ENCODE measurements around the gene PPP1R13L.

Gene PPP1R13L

DNA sequence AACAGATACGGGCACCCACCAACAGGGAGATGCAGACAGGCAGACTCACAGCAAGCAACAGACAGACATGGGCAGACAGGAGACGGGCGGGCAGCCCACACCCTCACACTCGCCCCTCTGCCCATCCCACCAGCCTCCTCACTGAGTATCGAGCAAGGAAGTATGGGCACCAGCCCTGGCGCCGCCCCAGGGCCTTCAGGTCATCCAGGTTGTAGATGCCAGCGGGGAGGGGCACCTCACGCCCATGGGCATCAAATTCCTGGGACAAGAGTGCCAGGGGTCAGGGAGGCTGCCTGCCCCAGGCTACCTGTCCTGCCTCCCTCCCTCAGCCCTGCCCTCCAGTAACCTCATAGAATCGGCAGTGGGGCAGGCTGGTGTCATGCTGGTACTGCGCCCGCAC is 40.2 kb downstream of the PPP1R13L start:
- DNase-seq (ENCODE audit: low read depth in 2 of 2): no peak

DNA sequence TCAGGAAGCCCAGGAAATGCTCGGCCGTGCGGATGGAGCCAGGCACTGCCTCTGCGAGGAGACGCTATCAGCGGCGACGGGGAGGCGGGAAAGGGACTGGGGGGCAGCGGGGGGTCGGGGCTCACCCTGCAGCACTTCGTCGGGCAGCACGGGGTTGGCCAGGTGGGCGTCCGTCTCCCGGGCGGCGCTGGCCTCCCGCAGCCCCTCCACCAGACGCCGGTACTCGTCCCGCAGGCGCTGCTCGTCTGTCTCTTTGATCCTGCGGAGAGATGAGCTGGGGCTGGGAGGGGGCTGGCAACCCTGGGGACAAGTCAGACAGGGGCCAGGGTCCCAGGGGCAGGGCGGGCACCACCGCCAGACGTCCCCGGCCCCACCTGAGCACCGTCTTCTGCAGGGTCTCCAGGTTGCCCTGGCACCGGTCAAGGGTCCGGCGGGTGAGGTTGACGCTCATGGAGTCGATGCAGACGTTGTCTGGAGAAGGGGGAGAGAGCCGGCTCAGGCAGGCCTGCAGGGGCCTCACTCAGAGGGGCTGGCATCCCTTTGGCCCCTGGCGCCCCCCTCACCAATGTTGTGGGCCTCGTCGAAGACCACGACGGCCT is 40.9 kb downstream of the PPP1R13L start:
- no peak for DNase-seq (ENCODE audit: low read depth in 2 of 2)

DNA sequence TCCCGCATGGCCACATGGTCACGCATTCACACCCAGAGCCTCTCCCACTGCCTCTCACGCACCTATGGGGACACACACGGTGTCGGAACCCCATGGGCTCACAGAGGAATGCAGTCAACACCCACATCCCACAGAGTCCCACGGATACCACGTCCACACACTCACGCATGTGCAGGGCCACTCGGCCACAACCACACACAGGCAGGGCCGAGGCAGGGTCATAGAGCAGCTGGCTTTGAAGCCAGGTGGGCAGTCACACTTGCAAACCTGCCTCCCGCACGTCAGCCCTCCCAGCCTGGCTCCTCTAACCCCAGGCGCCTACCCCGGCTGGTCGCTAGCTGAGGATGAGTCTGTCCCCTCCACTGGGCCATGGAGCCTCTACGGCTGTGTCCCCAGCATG is 42.6 kb downstream of the PPP1R13L start:
- DNase-seq (ENCODE audit: low read depth in 2 of 2): no peak

DNA sequence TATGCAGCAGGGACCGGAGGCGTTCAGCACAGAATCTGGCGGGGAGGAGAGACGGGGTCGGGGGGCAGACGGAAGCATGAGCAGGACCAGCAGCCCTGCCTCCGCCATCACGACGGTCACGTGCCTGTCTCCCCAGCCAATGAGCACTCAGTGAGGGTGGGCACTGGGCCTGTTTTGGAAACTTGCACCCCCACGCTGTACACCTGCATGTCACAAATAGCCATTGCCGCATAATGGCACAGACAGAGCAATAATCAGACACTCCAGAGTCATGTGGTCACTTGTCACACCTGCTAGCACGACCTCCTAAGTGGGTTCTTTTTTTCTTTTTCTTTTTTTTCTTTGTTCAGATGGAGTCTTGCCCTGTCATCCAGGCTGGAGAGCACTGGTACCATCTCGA is 43.3 kb downstream of the PPP1R13L start:
- DNase-seq (ENCODE audit: low read depth in 2 of 2): no peak

DNA sequence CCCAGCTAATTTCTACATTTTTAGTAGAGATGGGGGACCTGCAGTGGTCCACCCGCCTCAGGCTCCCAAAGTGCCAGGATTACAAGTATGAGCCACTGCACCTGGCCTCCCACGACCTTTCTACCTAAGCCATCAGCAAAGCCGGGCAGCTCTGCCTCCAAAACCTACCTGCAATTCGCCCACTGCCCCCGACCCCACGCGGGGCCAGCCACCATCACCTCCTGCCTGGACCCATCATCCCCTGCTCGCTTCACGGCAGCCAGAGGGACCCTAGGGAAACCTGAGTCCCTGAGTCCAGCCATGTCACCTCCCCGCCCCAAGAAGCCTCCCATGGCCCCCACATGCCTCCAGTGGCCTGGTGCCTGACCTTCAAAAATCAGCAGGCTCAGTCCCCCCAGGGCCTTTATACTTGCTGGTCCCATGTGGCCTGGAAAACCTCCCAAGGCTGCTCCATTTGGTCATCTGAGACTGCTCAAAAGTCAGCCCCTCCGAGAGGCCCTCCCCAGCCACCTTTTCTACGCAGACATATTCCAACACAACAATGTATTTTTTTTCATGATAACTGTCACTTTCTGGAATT is 46.6 kb downstream of the PPP1R13L start:
- no peak for DNase-seq (ENCODE audit: low read depth in 2 of 2)

DNA sequence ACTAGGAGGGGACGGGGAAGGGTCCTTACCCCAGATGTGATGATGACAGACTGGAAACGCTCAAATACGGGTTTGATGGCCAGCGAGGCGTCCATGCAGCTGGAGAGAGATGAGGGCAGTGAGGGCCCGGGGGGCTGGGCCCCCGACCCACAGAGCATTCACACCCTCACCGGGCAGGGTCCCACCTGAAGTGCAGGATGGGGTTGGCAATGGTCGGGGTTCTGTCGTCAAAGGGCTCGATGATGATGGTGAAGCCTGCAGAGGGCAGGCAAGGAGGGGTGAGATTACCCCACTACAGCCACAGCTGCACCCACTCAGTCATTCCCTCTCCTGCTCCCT is 47.5 kb downstream of the PPP1R13L start:
- no peak for DNase-seq (ENCODE audit: low read depth in 2 of 2)

DNA sequence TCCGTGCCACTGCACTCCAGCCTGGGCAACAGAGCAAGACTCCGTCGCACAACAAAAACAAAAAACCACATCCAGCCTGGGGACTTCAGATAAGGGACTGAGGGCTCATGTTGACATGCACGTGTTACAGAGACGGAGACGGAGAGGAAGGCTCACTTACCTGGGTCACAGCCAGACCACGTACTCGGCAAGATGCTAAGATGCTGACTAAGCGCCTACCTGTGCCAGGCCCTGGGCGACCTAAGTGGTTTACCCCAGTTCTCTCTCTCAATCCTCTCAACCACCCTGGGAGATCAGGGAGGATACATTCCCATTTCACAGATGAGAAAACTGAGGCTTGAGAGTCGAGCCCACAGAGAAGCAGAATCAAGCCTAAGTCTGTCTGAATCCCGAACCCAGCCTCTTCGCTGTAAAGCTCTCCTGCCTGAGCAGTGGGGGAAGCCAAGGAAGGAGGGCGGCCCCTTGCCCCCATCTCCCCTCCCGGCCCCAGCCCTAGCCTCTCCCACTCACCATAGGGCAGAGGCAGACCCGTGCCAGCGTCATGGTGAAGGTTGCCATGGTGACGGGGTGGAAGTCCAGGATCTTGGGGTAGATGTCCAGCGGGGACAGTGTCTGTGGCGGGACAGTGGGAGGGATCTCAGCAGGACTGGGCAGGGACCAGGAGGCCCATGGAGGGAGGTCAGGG is 48.0 kb downstream of the PPP1R13L start:
- no peak for DNase-seq (ENCODE audit: low read depth in 2 of 2)

DNA sequence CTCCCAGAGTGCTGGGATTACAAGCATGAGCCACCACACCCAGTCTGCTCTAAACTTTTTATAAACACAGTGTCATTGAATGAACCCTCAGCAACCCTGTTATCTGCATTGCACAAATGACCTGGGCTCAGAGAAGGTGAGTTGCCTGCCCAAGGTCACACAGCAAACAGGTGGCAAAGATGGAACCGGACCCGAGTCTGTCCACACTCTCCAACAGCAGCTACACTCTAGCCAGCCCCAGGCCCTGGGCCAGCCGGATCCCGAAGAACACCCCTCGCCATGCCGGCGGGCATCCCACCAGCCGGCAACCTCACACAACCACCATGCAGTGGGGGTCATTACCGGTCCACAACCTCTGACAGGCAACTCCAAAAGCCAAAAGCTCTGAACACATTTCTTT is 49.0 kb downstream of the PPP1R13L start:
- no peak for DNase-seq (ENCODE audit: low read depth in 2 of 2)

DNA sequence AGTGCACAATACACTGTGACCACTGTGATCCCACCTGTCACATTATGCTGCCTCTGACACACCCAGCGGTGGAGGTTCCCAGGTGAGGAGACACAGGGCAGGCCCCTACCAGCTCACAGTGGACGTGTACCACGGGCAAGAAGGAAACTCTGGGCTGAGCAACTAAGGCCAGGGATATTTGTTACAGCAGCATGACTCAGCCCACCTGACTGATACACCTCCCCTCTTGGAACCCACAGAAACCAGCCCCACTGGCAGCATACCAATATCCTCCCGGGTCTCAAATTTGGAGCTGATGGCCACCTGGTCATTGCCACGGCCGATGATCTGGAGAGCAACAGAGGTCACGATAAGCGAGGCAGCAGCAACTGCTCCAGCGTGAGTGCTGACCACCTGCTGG is 49.5 kb downstream of the PPP1R13L start:
- no peak for DNase-seq (ENCODE audit: low read depth in 2 of 2)

DNA sequence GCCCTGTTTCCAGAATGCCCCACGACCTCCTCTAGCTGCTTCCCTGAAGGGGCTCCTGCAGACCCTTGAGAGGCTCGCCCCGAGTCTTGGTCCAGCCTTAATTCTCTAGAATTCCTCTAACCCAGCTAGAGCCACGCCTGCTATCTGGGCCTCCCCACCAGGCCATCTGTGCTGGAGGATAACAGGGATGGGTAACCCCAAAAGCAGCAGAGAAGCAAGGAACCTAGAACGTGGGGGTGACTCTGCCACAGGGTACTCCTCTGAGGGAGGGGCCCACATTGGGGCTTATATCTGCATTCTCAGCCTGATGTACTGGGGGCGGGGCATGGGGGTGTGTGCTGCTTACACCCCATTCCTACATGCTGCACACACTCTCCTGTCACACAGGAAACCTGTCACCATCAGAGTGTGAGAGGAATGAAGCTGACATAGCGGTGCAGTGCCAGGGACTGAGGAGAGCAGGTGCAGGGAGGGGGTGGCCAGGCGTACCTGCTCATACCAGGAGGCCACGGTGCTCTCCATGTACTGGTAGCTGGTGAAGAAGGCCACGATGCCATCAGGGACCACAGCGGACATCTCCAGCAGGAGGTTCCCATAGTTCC is 50.5 kb downstream of the PPP1R13L start:
- no peak for DNase-seq (ENCODE audit: low read depth in 2 of 2)

DNA sequence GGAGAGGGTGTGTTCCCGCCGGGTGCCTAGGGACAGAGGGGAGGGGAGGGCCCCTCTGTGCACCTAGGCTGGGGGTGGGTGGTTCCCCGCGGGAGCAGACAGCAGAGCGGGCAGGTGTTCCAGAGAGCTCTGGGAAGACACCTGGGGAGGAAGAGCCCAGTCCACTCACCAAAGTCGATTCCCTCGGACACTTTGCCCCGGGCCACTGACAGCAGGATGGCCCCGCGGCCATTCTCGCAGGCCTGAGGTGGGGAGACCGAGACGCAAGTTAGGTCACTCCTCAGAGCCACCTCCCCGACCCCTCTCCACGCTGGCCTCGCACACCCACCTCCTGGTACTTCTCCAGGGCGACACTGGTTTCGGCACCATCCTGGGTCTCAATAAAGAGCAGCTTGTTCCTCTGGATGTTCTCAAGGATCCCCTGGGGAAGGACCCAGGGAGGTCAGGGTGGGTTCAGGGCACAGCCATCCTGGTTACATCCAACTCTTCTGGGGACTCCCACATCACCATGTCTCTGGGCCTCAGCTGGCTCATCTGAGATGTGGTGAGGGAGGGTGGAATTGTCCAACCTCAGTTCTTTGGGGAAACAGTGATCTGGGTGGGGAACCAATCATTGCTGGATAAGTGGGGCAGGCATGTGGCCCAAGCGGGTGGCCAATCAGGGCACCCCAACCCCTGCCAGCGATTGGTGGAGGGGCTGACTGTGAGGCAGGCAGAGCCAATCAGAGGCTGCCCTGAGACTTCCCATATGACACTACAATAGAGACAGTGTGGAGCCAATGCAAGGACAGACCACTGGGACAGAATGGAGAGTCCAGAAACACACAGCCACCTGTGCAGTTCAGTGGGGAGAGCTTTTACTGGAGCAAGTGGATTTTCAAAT is 51.7 kb downstream of the PPP1R13L start:
- no peak for DNase-seq (ENCODE audit: low read depth in 2 of 2)

DNA sequence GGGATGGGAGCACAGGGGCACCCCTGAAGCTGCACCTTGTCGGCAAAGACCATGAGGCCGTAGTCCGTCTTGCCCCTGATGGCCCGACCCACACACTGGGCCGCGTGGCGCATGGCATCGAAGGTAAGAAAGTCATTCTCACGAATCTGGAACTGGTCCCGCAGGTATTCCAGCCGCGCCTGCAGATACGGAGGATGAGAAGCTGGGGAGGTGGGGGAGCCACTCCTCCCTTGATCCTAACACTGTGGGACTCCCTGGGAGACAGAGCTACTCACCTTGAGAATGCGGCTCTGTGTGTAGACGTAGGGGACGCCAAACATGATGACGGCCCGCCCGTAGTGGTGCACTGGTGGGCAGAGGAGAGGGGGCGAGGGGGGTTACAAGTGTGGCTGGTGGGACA is 52.4 kb downstream of the PPP1R13L start:
- DNase-seq (ENCODE audit: low read depth in 2 of 2): no peak

DNA sequence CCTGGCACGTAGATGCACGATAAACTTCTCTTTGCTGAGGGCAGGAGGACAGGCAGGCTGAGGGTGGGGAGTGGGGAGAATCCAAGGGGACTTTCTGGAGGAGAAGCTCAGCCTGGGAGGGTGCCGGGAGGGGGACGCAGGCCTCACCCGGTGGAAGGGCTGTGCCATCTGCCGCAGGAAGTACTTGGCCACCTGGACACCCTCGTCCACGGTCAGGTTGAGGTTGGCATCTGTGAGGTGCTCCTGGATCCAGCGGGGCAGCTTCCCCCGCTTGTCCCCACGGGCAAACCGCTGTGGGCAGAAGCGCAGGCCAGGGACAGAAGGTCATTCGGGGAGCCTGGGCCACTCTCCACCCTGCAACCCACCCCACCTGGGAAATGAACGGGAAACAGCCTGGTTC is 52.8 kb downstream of the PPP1R13L start:
- DNase-seq (ENCODE audit: low read depth in 2 of 2): no peak

DNA sequence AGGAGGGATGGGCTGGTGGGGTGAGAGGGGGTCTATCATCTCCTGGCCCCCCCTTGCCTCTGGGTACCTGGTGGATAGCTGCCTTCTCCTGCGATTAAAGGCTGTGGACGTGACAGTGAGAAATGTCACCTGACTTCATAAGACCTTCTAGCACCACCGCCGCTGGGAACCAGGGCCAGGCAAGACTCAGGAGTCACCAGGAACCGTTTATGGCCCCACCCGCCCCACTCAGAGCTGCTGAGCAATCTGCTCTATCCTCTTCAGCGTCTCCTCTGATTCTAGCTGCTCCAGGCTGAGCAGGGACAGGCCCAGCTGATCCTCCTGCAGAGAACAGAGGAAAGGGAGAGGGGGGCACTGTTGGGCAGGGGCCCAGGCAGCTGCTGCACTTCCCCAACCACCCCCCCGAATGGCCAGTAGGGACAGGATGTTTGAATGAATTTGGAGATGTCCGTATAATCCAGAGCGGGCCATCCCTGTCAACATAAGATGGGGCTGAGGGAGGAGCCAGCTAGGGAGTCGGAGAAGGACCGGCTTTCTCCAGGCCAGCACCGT is 53.4 kb downstream of the PPP1R13L start:
- no peak for DNase-seq (ENCODE audit: low read depth in 2 of 2)

DNA sequence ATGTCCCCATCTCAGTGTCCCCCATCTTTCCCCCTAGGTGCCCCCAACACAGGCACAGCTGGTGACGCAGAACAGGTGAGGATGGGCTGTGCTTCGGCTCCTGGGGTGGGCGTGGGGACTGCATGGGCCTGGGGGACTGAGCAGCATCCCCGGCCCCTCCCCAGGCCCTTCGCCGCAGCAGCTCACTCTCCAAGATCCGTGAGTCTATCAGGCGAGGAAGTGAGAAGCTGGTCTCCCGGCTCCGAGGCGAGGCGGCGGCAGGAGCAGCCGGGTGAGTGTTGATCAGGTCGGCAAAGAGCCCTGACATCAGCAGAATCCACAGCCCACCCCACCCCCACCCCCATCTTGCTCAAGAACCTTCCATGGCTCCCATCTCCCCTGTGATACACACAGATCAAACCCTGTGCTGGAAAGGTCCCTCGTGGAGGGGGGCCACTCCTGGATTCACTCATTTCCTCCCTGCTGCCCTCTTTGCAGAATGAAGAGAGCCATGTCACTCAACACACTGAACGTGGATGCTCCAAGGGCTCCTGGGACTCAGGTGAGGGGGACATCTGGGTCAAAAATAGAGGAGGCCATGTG is 54.3 kb downstream of the PPP1R13L start:
- no peak for DNase-seq (ENCODE audit: low read depth in 2 of 2)

DNA sequence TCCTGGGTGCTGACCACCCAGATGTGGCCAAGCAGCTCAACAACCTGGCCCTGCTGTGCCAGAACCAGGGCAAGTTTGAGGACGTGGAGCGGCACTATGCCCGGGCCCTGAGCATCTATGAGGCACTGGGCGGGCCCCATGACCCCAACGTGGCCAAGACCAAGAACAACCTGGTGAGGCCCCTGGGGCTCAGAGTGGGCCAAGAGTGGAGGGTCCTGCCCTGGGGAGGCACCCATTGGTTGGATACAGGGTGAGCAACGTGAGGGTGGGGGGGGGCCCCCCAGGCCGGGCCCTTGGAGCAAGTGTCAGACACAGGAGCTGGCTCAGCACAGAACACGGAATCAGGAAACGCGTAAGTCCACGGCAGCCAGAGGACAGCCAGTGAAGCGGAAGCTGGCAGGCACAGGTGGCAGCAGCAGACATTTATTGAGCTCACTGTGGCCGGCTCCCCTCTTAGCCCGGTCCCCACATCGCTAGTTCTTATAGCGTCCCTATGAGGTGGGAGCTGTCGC is 55.4 kb downstream of the PPP1R13L start:
- no peak for DNase-seq (ENCODE audit: low read depth in 2 of 2)

DNA sequence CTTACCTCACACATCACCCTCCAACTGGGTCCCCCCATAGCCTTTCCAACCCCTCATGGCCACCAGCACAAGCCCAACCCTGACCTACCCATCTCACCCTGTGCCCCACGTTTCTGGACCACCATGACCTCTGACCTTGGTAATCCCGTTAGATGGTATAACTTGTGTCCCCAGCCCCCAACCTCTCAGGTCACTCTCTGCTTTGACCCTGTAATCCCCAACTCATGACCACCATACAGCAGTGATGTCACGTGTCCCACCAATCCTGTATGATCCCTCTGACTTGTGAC is 55.8 kb downstream of the PPP1R13L start:
- DNase-seq (ENCODE audit: low read depth in 2 of 2): no peak

DNA sequence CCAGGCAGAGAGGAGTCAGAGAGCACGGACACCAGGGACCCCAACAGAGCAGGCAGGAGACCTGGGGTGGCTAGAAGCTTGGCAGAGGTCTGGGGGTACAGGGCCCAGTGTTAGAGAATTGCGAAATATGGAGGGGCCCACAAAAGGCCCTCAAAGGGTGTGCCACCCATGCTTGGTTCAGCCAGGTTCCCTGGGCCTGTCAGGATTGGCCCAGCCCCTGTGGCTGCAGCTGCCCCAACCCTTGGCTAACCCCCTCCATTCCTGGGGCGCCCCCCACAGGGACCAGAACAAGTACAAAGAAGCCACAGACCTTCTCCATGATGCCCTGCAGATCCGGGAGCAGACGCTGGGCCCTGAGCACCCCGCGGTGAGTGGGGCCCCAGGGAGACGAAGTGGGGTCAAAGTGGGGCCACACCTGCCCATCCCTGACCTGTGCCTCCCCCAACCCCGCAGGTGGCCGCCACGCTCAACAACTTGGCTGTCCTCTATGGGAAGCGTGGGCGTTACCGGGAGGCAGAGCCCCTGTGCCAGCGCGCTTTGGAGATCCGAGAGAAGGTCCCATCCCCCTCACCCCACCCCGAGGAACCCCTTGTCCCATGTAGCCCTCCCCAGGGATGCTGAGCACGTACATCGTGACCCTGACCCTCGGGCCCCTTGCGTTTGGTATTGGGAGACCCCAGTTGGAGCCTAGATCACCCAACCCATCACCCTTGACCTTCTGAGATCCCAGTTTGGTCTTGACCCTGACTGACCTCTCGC is 56.3 kb downstream of the PPP1R13L start:
- no peak for DNase-seq (ENCODE audit: low read depth in 2 of 2)

DNA sequence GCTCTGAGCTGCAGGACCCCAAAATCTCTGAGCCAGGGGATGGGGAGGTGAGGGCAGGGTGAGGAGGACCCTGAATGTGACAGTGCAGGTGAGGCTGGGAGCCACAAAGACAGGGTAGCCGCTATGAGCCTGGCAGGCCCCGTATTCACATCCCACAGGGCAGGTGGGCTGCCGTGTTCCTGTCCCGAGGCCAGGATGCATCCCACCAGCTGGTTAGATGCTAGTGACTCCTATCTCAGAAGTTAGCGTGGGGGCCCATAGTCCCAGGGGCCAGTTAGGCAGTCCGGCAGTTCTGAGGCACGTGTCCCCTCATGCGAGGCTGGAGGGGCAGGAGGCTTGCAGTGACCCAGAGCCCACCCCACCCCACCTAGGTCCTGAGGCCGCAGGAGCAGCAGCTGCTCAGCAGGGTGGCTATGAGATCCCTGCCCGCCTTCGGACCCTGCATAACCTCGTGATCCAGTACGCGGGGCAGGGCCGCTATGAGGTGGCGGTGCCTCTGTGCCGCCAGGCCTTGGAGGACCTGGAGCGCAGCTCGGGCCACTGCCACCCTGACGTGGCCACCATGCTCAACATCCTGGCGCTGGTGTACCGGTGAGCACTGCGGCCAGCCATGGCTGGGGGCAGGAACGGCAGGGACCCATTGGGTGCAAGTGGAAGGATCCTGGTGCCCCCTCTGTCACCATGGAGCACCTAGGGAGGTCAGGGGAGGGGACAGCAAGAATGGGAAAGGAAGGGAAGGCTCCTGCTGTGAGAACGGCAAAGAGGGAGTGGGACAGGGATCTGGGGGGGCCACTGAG is 57.1 kb downstream of the PPP1R13L start:
- no peak for DNase-seq (ENCODE audit: low read depth in 2 of 2)

DNA sequence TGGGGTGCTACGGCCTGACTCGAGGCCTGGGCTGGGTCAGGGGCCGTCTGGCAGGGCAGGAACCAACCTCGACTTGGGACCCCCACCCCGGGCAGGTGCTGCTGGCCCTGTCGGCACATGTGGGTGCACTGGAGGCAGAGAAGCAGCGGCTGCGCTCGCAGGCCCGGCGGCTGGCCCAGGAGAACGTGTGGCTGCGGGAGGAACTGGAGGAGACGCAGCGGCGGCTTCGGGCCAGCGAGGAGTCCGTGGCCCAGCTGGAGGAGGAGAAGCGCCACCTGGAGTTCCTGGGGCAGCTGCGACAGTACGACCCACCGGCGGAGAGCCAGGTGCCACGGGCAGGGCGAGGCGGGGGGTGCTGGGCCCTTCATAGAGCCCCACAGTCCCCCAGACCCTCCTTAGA is 58.4 kb downstream of the PPP1R13L start:
- DNase-seq (ENCODE audit: low read depth in 2 of 2): no peak

Measured in stimulated activated CD8-positive, alpha-beta memory T cell treated with anti-CD3 and anti-CD28 coated beads, Interleukin-7, amount 100 ng/mL, for 4 hours (primary cell).